Measurements from ENCODE around the gene PTPRA.

The PTPRA gene

DNA sequence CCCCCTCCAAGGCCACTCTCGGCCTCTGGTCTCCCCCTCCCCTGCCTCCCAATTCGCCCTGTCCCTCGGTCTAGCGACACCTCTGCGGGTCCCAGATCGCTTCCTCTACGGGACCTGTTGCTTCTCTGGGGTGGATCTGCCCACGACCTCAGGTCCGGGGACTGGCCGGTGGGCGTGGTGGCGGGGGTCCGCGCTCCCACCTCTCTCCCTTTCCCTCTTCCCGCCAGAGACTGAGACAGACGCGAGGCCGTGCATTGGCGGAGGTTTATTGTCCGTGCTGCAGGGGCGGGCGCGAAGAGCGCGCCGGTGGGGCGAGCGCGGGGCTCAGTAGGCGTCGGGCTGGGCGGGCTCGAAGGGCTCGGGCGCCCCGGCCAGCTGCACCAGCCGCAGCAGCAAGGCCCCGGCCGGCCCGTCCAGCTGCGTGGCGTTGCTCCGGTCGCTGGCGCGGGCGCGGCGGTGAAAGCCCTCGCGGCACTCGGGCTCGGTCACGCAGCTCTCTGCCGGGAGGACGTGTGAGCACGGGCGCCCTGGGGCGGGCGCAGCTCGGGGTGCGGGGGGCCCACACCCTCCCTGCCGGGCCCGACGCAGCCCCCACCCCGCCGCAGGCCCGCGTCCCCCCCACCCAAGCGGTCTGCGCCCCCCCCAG is 209.1 kb downstream of the PTPRA start:
- DNase-seq: no peak

GRCh38 chr20:3082955-3083952 is 210.0 kb downstream of the PTPRA start:
- no peak for DNase-seq

DNA sequence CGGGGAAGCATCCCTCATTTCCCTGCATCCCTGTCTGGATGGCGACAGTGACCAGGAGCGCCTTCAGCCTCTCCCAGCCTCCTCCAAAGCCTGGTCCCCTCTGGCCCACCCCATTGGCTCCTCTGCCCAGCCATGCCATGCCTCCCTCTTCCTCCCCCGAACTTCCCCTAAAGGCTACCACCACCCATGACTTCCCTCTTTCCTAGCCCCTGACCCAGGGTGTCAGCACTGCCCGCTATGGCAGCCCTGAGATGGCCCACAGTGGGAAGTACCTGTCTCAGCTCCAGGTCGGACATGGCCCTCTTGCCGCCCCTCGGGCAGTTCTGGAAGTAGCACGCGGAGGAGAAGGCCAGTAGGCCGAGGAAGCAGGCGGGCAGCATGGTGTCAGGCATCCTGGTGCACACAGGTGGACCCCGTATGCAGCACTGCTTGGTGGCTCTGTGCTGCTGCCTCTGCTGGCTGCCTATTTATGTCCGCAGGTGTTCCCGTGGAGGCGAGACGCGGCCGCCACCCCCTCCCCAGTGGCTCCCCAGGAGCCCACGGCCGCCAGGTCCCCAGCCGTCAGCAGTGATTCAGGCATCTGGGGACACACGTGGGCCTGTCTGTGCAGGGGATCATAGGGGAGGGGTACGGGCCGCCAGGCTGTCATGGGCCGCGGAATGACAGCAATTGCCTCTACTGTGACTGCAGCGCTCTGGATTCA is 211.2 kb downstream of the PTPRA start, which contains the start of gene AVP:
Gene AVP, minus strand, starts transcription at position 442 of the 703 bp plus-strand sequence. Its CDS starts 50 bp downstream, at position 392.
- no peak for DNase-seq

- no peak for DNase-seq
These were observed 211.7 kb downstream of the PTPRA start for GRCh38 chr20:3084986-3085360.

DNA sequence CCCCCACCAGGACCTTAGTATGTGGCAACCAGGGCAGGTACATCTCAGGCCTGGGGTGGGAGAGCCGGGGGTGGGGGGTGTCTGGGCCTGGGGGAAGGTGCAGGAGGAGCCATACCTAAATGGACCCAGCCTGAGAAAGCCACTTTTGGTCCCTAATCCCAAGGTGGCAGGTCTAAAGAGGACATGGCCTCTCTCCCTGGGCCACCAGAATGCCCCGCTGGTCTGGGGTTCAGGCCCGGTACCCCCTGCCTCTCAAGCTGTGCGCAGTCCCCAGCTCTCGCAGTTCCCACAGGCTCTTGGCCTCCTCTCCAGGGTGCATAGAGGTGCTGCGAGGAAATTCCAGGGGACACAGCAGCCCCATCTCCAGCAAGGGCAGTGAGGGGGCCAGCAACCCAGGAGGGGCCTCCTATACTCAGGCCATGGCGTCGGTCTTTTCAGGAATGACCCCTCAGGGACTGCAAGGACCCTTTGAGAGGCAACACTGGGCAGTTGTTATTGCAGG is 212.3 kb downstream of the PTPRA start:
- no peak for DNase-seq

- DNase-seq: no peak
These were observed 214.8 kb downstream of the PTPRA start for GRCh38 chr20:3088031-3088430.

Measured in fibroblast of skin of right biceps (primary cell).